Right lobe of liver (tissue), 6 donors: ENCODE measurements around the gene TTC39C. TPM values are rescaled to one million over a fixed set of nuclear protein-coding genes. Genes with fewer than 3 reads are reported as not detected.

Experiments used
- ATAC-seq, 4 donors: fragments of 200-7000 bp; cut with Tn5 transposase; one replicate each; pipeline ENCODE4 v1.9.1; 2020; ENCODE audit warnings: mild to moderate bottlenecking in 4 of 4, moderate library complexity in 4 of 4
- DNase-seq, 3 donors: peaks; one replicate each; pipeline ENCODE4 v3.0.0-alpha.2; 2020
- H3K27ac ChIP-seq, 3 donors: fragments of 200-600 bp; one replicate each; pipeline ENCODE4 v1.8.0; 2022
- H3K27me3 ChIP-seq, 2 donors: fragments of 200-600 bp; one replicate each; pipeline ENCODE4 v1.8.0; 2022
- H3K36me3 ChIP-seq, 4 donors: fragments of 200-600 bp; sonication (generic) in 1 of 4; one replicate each; pipeline versions ENCODE4 v1.5.1 to v1.8.0; 2017 to 2022; ENCODE audit warnings: control low read depth in 1 of 4
- H3K4me1 ChIP-seq, 4 donors: fragments of 200-600 bp; sonication (generic) in 1 of 4; one replicate each; pipeline versions ENCODE4 v1.5.1 to v1.8.0; 2017 to 2022; ENCODE audit warnings: control low read depth in 1 of 4
- H3K4me3 ChIP-seq, 3 donors: fragments of 200-600 bp; one replicate each; pipeline ENCODE4 v1.8.0; 2022
- H3K9me3 ChIP-seq, 4 donors: fragments of 200-600 bp; sonication (generic) in 1 of 4; one replicate each; pipeline versions ENCODE4 v1.5.1 to v1.8.0; 2017 to 2022; ENCODE audit warnings: control low read depth in 1 of 4
- CTCF ChIP-seq, 4 donors: fragments of 200-600 bp in 3 of 4; fragments of 450-650 bp in 1 of 4; IDR thresholded peaks; one replicate each; pipeline versions ENCODE4 v1.5.1 to v1.8.0; 2016 to 2022; ENCODE audit warnings: antibody characterized with exemption in 4 of 4, mild to moderate bottlenecking in 2 of 4
- POLR2A ChIP-seq: fragments of 450-650 bp; IDR thresholded peaks from one replicate; pipeline ENCODE4 v1.6.1; 2017; ENCODE audit warnings: antibody characterized with exemption, mild to moderate bottlenecking
- WGBS: methylation state at CpG from one replicate; pipeline ENCODE4 v1.1.6; 2018; ENCODE audit warnings: low coverage, low lambda C conversion rate; ENCODE audit not compliant: insufficient coverage; ENCODE audit errors: missing lambda C conversion rate; 5-methylcytosine and 5-hydroxymethylcytosine counted together
- intact Hi-C, 2 donors: fragments of 100-400 bp; cut with DNase I; formaldehyde crosslinking; loops; one replicate each; pipeline versions ENCODE4 v1.11.2 to v1.14.1; 2022
- total RNA-seq, 6 experiments: library from RNA; depleted of rRNA in 2 of 6; stranded (reverse); fragments of >200 nt in 2 of 6; fragmentation: NEBNext Ultra II Directional in 3 of 6; extraction: Animal tissue kit (Norgen Biotek cat#: 25700) in 3 of 6; gene quantifications; one replicate each; pipeline versions ENCODE4 v1.1.0 to v1.2.4, GENCODE V29; 2016 to 2023
- donor health status: DM: no; HTN: yes; CAD: no.
- donor health status: DM: no; HTN: no; CAD: no.
- donor health status: DM: no; HTN: no; CAD: no.
- donor health status: DM: no; HTN: yes; CAD: no.
- donor health status: DM: no; HTN: yes; CAD: no.

The TTC39C gene
- total RNA-seq, 6 experiments from 2014 or later = 61.9 to 167 (median 84.4) TPM

GRCh38 chr18:24060644-24061043 lies 46.1 kb downstream of the TTC39C start:
- TF ChIP-seq CTCF (IDR thresholded peaks at IDR 0.05) (no peak), POLR2A (no peak)
- no peaks in the 10 kb centered on the region for H3K27me3 ChIP-seq
- peak in 3 of 4 donors; percentile 15 to 52 (median 27) for ATAC-seq
- WGBS = 18% methylated on average over 2 of the region's 2 CpGs
- no peak overlapping the region for H3K4me3 ChIP-seq
- intact Hi-C loops = loop anchor here in 1 of 2 donors (10.0 kb wide), 1 partner anchor 54 kb away; no protein-coding TSS in a partner anchor
- no peak for DNase-seq
- H3K36me3 ChIP-seq = no peaks in the 10 kb centered on the region
- H3K4me1 ChIP-seq = peaks cover 0 to 40% (median 14%) of the 10 kb centered on the region in 4 donors
- peak overlapping the region in 1 of 3 donors; percentile 77 for H3K27ac ChIP-seq
- H3K9me3 ChIP-seq = no peaks in the 10 kb centered on the region

- H3K4me1 ChIP-seq = peaks cover 0 to 40% (median 14%) of the 10 kb centered on the region in 4 donors
- peak overlapping the region; percentile 70 to 77 (median 71) for H3K27ac ChIP-seq
- 31% methylated on average over 3 of the region's 4 CpGs for WGBS
- no peaks in the 10 kb centered on the region for H3K36me3 ChIP-seq
- no peak for DNase-seq
- no peaks in the 10 kb centered on the region for H3K9me3 ChIP-seq
- H3K27me3 ChIP-seq = no peaks in the 10 kb centered on the region
- H3K4me3 ChIP-seq = no peak overlapping the region
- ATAC-seq = peak; percentile 32 to 68 (median 52)
- TF ChIP-seq CTCF (IDR thresholded peaks at IDR 0.05) (no peak), POLR2A (no peak)
- intact Hi-C loops = loop anchor here in 1 of 2 donors (10.0 kb wide), 1 partner anchor 52 kb away; no protein-coding TSS in a partner anchor
These were observed 48.7 kb downstream of the TTC39C start for GRCh38 chr18:24063121-24063731.

- Histone ChIP-seq H3K36me3 (no peaks in the 10 kb centered on the region), H3K9me3 (no peaks in the 10 kb centered on the region), H3K27me3 (no peaks in the 10 kb centered on the region), H3K4me3 (no peak overlapping the region), H3K4me1 (peaks cover 0 to 50% (median 14%) of the 10 kb centered on the region in 4 donors), H3K27ac (peak overlapping the region; percentile 70 to 77 (median 71))
- WGBS = 51% methylated on average over 8 of the region's 8 CpGs
- intact Hi-C loops = loop anchor here in 1 of 2 donors (10.0 kb wide), 1 partner anchor 50 kb away; no protein-coding TSS in a partner anchor
- no peak for DNase-seq
- no peak for ATAC-seq
- TF ChIP-seq POLR2A (no peak), CTCF (IDR thresholded peaks at IDR 0.05) (no peak)
These were observed 50.0 kb downstream of the TTC39C start for GRCh38 chr18:24064391-24065100.

GRCh38 chr18:24065906-24066305 lies 51.4 kb downstream of the TTC39C start:
- Histone ChIP-seq H3K36me3 (no peaks in the 10 kb centered on the region), H3K4me3 (no peak overlapping the region), H3K27ac (no peak overlapping the region), H3K4me1 (peaks cover 0 to 60% (median 13%) of the 10 kb centered on the region in 4 donors), H3K9me3 (no peaks in the 10 kb centered on the region), H3K27me3 (no peaks in the 10 kb centered on the region)
- no peak for DNase-seq
- intact Hi-C loops = loop anchor here in 1 of 2 donors (10.0 kb wide), 1 partner anchor 49 kb away; no protein-coding TSS in a partner anchor
- TF ChIP-seq CTCF (IDR thresholded peaks at IDR 0.05) = no peak
- TF ChIP-seq POLR2A = no peak
- ATAC-seq = no peak
- 76% methylated on average over 2 of the region's 2 CpGs for WGBS
